Measurements from ENCODE around the gene MECR.
"Not testable (repeated sequence)": the region's sequence is repeated elsewhere in the genome, so short reads cannot be mapped to it uniquely, and the experiment has no call there.

Gene MECR

GRCh38 chr1:29239142-29239541 is 8.4 kb upstream of the MECR start:
- in situ Hi-C loops (cut with MboI; ENCODE audit: low pct_unique_long_range_greater_than_20kb, low sequenced_read_pairs) = loop anchor here (25.0 kb wide), 2 partner anchors 873 to 1473 kb away; partner anchors contain the start of gene MATN1
- peak; percentile 14 for DNase-seq

- in situ Hi-C loops (cut with MboI; ENCODE audit: low pct_unique_long_range_greater_than_20kb, low sequenced_read_pairs) = loop anchor here (25.0 kb wide), 2 partner anchors 874 to 1474 kb away; partner anchors contain the start of gene MATN1
- no peak for DNase-seq
These were observed 7.9 kb upstream of the MECR start for GRCh38 chr1:29238620-29239002.

- in situ Hi-C loops (cut with MboI; ENCODE audit: low pct_unique_long_range_greater_than_20kb, low sequenced_read_pairs) = loop anchor here (25.0 kb wide), 2 partner anchors 874 to 1474 kb away; partner anchors contain the start of gene MATN1
These were observed 7.3 kb upstream of the MECR start for GRCh38 chr1:29237852-29238619.

GRCh38 chr1:29237129-29237821 is 6.5 kb upstream of the MECR start:
- DNase-seq = peak; percentile 65
- in situ Hi-C loops (cut with MboI; ENCODE audit: low pct_unique_long_range_greater_than_20kb, low sequenced_read_pairs) = loop anchor here (25.0 kb wide), 2 partner anchors 875 to 1475 kb away; partner anchors contain the start of gene MATN1

More at GRCh38 chr1:29237852-29238619, 7.3 kb upstream of the MECR start:
- peak; percentile 56 for DNase-seq

GRCh38 chr1:29236712-29237128 is 6.0 kb upstream of the MECR start:
- DNase-seq = peak; percentile 57
- in situ Hi-C loops (cut with MboI; ENCODE audit: low pct_unique_long_range_greater_than_20kb, low sequenced_read_pairs) = loop anchor here (25.0 kb wide), 2 partner anchors 876 to 1476 kb away; partner anchors contain the start of gene MATN1

- DNase-seq = peak; percentile 78
- in situ Hi-C loops (cut with MboI; ENCODE audit: low pct_unique_long_range_greater_than_20kb, low sequenced_read_pairs) = loop anchor here (25.0 kb wide), 2 partner anchors 876 to 1476 kb away; partner anchors contain the start of gene MATN1
These were observed 5.4 kb upstream of the MECR start, which contains the start of gene PTPRU for GRCh38 chr1:29235955-29236711. Gene PTPRU, plus strand, starts transcription at chr1:29236522. Its CDS starts 123 bp downstream, at chr1:29236645.

GRCh38 chr1:29234881-29235280 is 4.1 kb upstream of the MECR start:
- in situ Hi-C loops (cut with MboI; ENCODE audit: low pct_unique_long_range_greater_than_20kb, low sequenced_read_pairs) = loop anchor here (25.0 kb wide), 2 partner anchors 877 to 1477 kb away; partner anchors contain the start of gene MATN1
- DNase-seq = not testable (repeated sequence)

GRCh38 chr1:29234471-29234870 is 3.7 kb upstream of the MECR start:
- in situ Hi-C loops (cut with MboI; ENCODE audit: low pct_unique_long_range_greater_than_20kb, low sequenced_read_pairs) = loop anchor here (25.0 kb wide), 2 partner anchors 878 to 1478 kb away; partner anchors contain the start of gene MATN1
- DNase-seq = no peak

GRCh38 chr1:29233693-29234092 is 3.0 kb upstream of the MECR start:
- no peak for DNase-seq
- in situ Hi-C loops (cut with MboI; ENCODE audit: low pct_unique_long_range_greater_than_20kb, low sequenced_read_pairs) = loop anchor here (25.0 kb wide), 2 partner anchors 879 to 1479 kb away; partner anchors contain the start of gene MATN1

GRCh38 chr1:29232387-29232786 is 1.7 kb upstream of the MECR start:
- in situ Hi-C loops (cut with MboI; ENCODE audit: low pct_unique_long_range_greater_than_20kb, low sequenced_read_pairs) = loop anchor here (25.0 kb wide), 2 partner anchors 880 to 1480 kb away; partner anchors contain the start of gene MATN1

GRCh38 chr1:29230204-29230552 is 556 bp downstream of the MECR start:
- in situ Hi-C loops (cut with MboI; ENCODE audit: low pct_unique_long_range_greater_than_20kb, low sequenced_read_pairs) = loop anchor here (25.0 kb wide), 2 partner anchors 882 to 1482 kb away; partner anchors contain the start of gene MATN1
- no peak for DNase-seq

More at GRCh38 chr1:29232387-29232786, 1.7 kb upstream of the MECR start:
- no peak for DNase-seq

- DNase-seq = no peak
- in situ Hi-C loops (cut with MboI; ENCODE audit: low pct_unique_long_range_greater_than_20kb, low sequenced_read_pairs) = loop anchor here (25.0 kb wide), 2 partner anchors 885 to 1485 kb away; partner anchors contain the start of gene MATN1
These were observed 3.2 kb downstream of the MECR start for GRCh38 chr1:29227511-29227910.

GRCh38 chr1:29225361-29225760 is 5.4 kb downstream of the MECR start:
- no peak for DNase-seq
- in situ Hi-C loops (cut with MboI; ENCODE audit: low pct_unique_long_range_greater_than_20kb, low sequenced_read_pairs) = loop anchor here (25.0 kb wide), 2 partner anchors 887 to 1487 kb away; partner anchors contain the start of gene MATN1

- no peak for DNase-seq
- in situ Hi-C loops (cut with MboI; ENCODE audit: low pct_unique_long_range_greater_than_20kb, low sequenced_read_pairs) = no loop called here
These were observed 6.3 kb downstream of the MECR start for GRCh38 chr1:29224356-29224837.

GRCh38 chr1:29223521-29223920 is 7.2 kb downstream of the MECR start:
- in situ Hi-C loops (cut with MboI; ENCODE audit: low pct_unique_long_range_greater_than_20kb, low sequenced_read_pairs) = no loop called here
- no peak for DNase-seq

- in situ Hi-C loops (cut with MboI; ENCODE audit: low pct_unique_long_range_greater_than_20kb, low sequenced_read_pairs) = no loop called here
- DNase-seq = no peak
These were observed 8.0 kb downstream of the MECR start for GRCh38 chr1:29222686-29223085.

- DNase-seq; in situ Hi-C loops (cut with MboI; ENCODE audit: low pct_unique_long_range_greater_than_20kb, low sequenced_read_pairs): not testable (repeated sequence)
These were observed 8.5 kb downstream of the MECR start for GRCh38 chr1:29222260-29222659.

- in situ Hi-C loops (cut with MboI; ENCODE audit: low pct_unique_long_range_greater_than_20kb, low sequenced_read_pairs) = no loop called here
- no peak for DNase-seq
These were observed 9.4 kb downstream of the MECR start for GRCh38 chr1:29221296-29221695.

Measured in KBM-7 (cell line).